Measurements from ENCODE around the gene PAAF1. TPM values are rescaled to one million over a fixed set of nuclear protein-coding genes. Genes with fewer than 3 reads are reported as not detected.

Gene PAAF1
- total and polyA plus RNA-seq, 10 of the 15 experiments (the other 5 are each of a cell fraction or from before 2014, with no cell fraction given) = 13.7 to 70.6 (median 29.1) TPM

GRCh38 chr11:73838443-73839122 is 38.2 kb upstream of the PAAF1 start:
- no TSS peak for BruUV-seq (replicated peaks)
- H3K4me2 ChIP-seq (ENCODE audit: control insufficient read depth, insufficient read depth) = no peak overlapping the region
- H4K20me1 ChIP-seq (ENCODE audit: control insufficient read depth, insufficient read depth) = no peaks in the 10 kb centered on the region
- ChIA-PET CTCF (no interaction called here), POLR2A (no interaction called here), SMC1A (ENCODE audit: uncharacterized antibody, unreplicated experiment) (no interaction called here), RAD21 (ENCODE audit: unreplicated experiment) (no interaction called here)
- FAIRE-seq (no peak), DNase-seq (ENCODE audit: low read depth, low spot score) (no peak), ATAC-seq (no peak)
- WGBS (ENCODE audit: insufficient coverage, insufficient replicate concordance, low lambda C conversion rate, missing lambda C conversion rate) = 64% methylated on average over 3 of the region's 3 CpGs
- intact Hi-C loops (cut with micrococcal nuclease; ENCODE audit: unreplicated experiment) = no loop called here
- in situ Hi-C loops (cut with MboI) = no loop called here
- TF ChIP-seq TARDBP (IDR thresholded peaks at IDR 0.05; ENCODE audit: borderline replicate concordance) = no peak
- TF ChIP-seq NBN (IDR thresholded peaks at IDR 0.05) = no peak
- no peaks in the 10 kb centered on the region for H3K27me3 ChIP-seq (replicated peaks in 1 of 2; ENCODE audit: control insufficient read depth in 2 of 2, insufficient read depth in 2 of 2, low read length in 1 of 2)
- H3K4me3 ChIP-seq = no peak overlapping the region
- H3K4me1 ChIP-seq (ENCODE audit: control insufficient read depth, insufficient read depth, low read length) = no peaks in the 10 kb centered on the region
- no peaks in the 10 kb centered on the region for H3K9me3 ChIP-seq (replicated peaks; ENCODE audit: control insufficient read depth, insufficient read depth, low read length)
- H2AFZ ChIP-seq (ENCODE audit: control insufficient read depth, low read depth, low read length) = no peak overlapping the region
- H3K9ac ChIP-seq (ENCODE audit: control insufficient read depth, insufficient read depth, low read length) = no peak overlapping the region
- H3K36me3 ChIP-seq (ENCODE audit: control insufficient read depth in 2 of 2, insufficient read depth in 2 of 2, low read length in 1 of 2) = peaks cover 1 to 11% of the 10 kb centered on the region in 2 experiments; a peak in 2 of 4 replicates
- H3K79me2 ChIP-seq (ENCODE audit: control insufficient read depth, insufficient read depth, low read length) = no peaks in the 10 kb centered on the region
- no peak overlapping the region for H3K27ac ChIP-seq (ENCODE audit: control insufficient read depth, insufficient read depth)

GRCh38 chr11:73839123-73839457 is 37.7 kb upstream of the PAAF1 start:
- H3K9me3 ChIP-seq (replicated peaks; ENCODE audit: control insufficient read depth, insufficient read depth, low read length) = no peaks in the 10 kb centered on the region
- H3K79me2 ChIP-seq (ENCODE audit: control insufficient read depth, insufficient read depth, low read length) = no peaks in the 10 kb centered on the region
- CTCF ChIA-PET = no interaction called here
- H3K36me3 ChIP-seq (ENCODE audit: control insufficient read depth in 2 of 2, insufficient read depth in 2 of 2, low read length in 1 of 2) = peaks cover 1 to 11% of the 10 kb centered on the region in 2 experiments; a peak in 2 of 4 replicates
- no peaks in the 10 kb centered on the region for H3K27me3 ChIP-seq (replicated peaks in 1 of 2; ENCODE audit: control insufficient read depth in 2 of 2, insufficient read depth in 2 of 2, low read length in 1 of 2)
- no peak for DNase-seq (ENCODE audit: low read depth, low spot score)
- ATAC-seq = no peak
- in situ Hi-C loops (cut with MboI) = no loop called here
- intact Hi-C loops (cut with micrococcal nuclease; ENCODE audit: unreplicated experiment) = no loop called here
- H3K27ac ChIP-seq (ENCODE audit: control insufficient read depth, insufficient read depth) = no peak overlapping the region
- no TSS peak for BruUV-seq (replicated peaks)
- H2AFZ ChIP-seq (ENCODE audit: control insufficient read depth, low read depth, low read length) = no peak overlapping the region
- SMC1A ChIA-PET (ENCODE audit: uncharacterized antibody, unreplicated experiment) = no interaction called here
- no peak overlapping the region for H3K9ac ChIP-seq (ENCODE audit: control insufficient read depth, insufficient read depth, low read length)
- RAD21 ChIA-PET (ENCODE audit: unreplicated experiment) = no interaction called here
- H3K4me2 ChIP-seq (ENCODE audit: control insufficient read depth, insufficient read depth) = no peak overlapping the region
- H3K4me3 ChIP-seq = no peak overlapping the region
- POLR2A ChIA-PET = no interaction called here
- no peaks in the 10 kb centered on the region for H4K20me1 ChIP-seq (ENCODE audit: control insufficient read depth, insufficient read depth)
- TF ChIP-seq TCF12 (IDR thresholded peaks at IDR 0.05; ENCODE audit: low read depth, low read length) (no peak), E2F4 (IDR thresholded peaks at IDR 0.05; ENCODE audit: low read depth, low read length) (no peak)
- no peaks in the 10 kb centered on the region for H3K4me1 ChIP-seq (ENCODE audit: control insufficient read depth, insufficient read depth, low read length)
- FAIRE-seq = no peak
